ENCODE data around the gene JAKMIP2. TPM values are rescaled to one million over a fixed set of nuclear protein-coding genes. Genes with fewer than 3 reads are reported as not detected.

Gene JAKMIP2
- total RNA-seq, 5 donors from 2014 or later (not counting 1 experiment from before 2014, with no cell fraction given) = 1.8 to 8.3 (median 5.7) TPM

DNA sequence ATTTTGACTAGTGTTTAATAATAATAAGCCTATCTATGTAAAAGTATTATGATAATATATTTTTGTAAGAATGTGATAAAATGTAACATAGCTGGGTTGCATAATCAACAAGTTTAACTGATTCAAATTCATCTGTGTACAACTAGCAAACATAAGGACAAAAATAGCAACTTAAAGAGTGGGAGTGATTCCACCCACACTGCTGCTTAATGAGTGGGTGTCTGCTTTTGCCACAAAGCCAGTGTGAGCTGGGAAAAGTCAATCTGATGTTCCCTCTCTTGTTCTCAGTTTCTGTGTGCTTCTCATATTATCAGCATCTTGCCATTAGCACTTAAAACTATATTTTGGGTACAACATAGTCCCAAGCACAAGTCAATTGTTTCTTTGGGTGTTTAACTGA, 161.5 kb downstream of the JAKMIP2 start:
- Histone ChIP-seq H3K4me3 (ENCODE audit: control insufficient read depth in 1 of 2, extremely low read depth in 1 of 2, low read length in 1 of 2) (no peak overlapping the region), H3K9me3 (no peaks in the 10 kb centered on the region), H3K36me3 (ENCODE audit: control insufficient read depth in 2 of 2, extremely low read depth in 1 of 2, insufficient read depth in 1 of 2, low read length in 1 of 2) (peaks cover 2 to 3% of the 10 kb centered on the region in 2 donors), H3K27ac (ENCODE audit: low read length) (no peak overlapping the region), H3K4me1 (ENCODE audit: control insufficient read depth in 1 of 2, extremely low read depth in 1 of 2, insufficient read depth in 2 of 2, low read length in 2 of 2) (no peaks in the 10 kb centered on the region), H3K27me3 (replicated peaks in 1 of 2; ENCODE audit: control insufficient read depth in 2 of 2, extremely low read depth in 1 of 2, insufficient read depth in 2 of 2, low read length in 1 of 2) (no peaks in the 10 kb centered on the region)
- peaks cover 49% of the 10 kb centered on the region for H3K36me3 Mint-ChIP-seq
- no peak for DNase-seq
- no peak overlapping the region for H3K4me3 Mint-ChIP-seq
- H3K27ac Mint-ChIP-seq = no peak overlapping the region
- H3K4me1 Mint-ChIP-seq = no peaks in the 10 kb centered on the region
- CTCF ChIA-PET = interaction anchor here in 1 of 2 donors (0.9 kb wide), 1 partner anchor 12 kb away, joined by 3 read pairs; no protein-coding TSS in a partner anchor
- H3K27me3 Mint-ChIP-seq = no peaks in the 10 kb centered on the region
- POLR2A ChIA-PET = no interaction called here
- ATAC-seq (replicated peaks in 1 of 4) = no peak
- no peaks in the 10 kb centered on the region for H3K9me3 Mint-ChIP-seq

DNA sequence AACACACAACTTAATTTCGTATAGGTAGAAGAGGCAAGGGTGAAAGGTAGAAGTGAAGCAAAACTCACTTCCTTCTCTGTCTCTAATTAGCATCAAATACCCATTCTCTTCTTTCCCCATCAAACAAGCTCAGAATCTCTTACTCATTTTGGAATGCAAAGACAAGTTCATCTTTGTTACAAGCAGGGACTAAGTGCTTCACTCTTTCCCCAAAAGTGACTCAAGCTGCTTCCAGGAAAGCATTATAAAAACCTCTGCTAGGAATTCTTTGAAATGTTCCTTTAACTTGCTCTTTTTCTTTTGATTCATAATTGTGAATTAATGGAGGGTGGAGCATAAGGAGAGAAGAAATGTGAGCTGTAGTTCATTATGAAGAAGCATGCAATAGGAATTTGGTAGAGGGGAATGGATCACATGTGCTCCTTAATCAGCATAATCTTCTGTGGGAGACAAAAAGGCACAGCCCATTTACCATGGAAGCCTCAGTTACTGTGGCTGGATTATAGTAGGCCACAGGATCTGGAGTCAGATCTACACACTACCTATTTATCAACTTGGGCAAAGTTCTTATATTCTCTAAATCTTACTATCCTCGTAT, 163.1 kb downstream of the JAKMIP2 start:
- peaks cover 0 to 4% (median 0%) of the 10 kb centered on the region in 3 donors for H3K9me3 Mint-ChIP-seq
- no peak overlapping the region for H3K27ac Mint-ChIP-seq
- Histone ChIP-seq H3K4me1 (ENCODE audit: control insufficient read depth in 1 of 2, extremely low read depth in 1 of 2, insufficient read depth in 2 of 2, low read length in 2 of 2) (no peaks in the 10 kb centered on the region), H3K9me3 (no peaks in the 10 kb centered on the region), H3K4me3 (ENCODE audit: control insufficient read depth in 1 of 2, extremely low read depth in 1 of 2, low read length in 1 of 2) (no peak overlapping the region), H3K27me3 (replicated peaks in 1 of 2; ENCODE audit: control insufficient read depth in 2 of 2, extremely low read depth in 1 of 2, insufficient read depth in 2 of 2, low read length in 1 of 2) (no peaks in the 10 kb centered on the region), H3K27ac (ENCODE audit: low read length) (no peak overlapping the region), H3K36me3 (ENCODE audit: control insufficient read depth in 2 of 2, extremely low read depth in 1 of 2, insufficient read depth in 1 of 2, low read length in 1 of 2) (peaks cover 2 to 3% of the 10 kb centered on the region in 2 donors)
- DNase-seq = no peak
- no peak overlapping the region for H3K4me3 Mint-ChIP-seq
- ChIA-PET POLR2A (interaction anchor here in 1 of 2 donors (0.6 kb wide), 1 partner anchor 1285 kb away, joined by 4 read pairs; no protein-coding TSS in a partner anchor), CTCF (no interaction called here)
- no peaks in the 10 kb centered on the region for H3K4me1 Mint-ChIP-seq
- no peak for ATAC-seq (replicated peaks in 1 of 4)
- WGBS (ENCODE audit: insufficient coverage) = no CpG with 5 or more reads among the region's 2 CpGs
- H3K36me3 Mint-ChIP-seq = peaks cover 62% of the 10 kb centered on the region
- H3K27me3 Mint-ChIP-seq = no peaks in the 10 kb centered on the region

DNA sequence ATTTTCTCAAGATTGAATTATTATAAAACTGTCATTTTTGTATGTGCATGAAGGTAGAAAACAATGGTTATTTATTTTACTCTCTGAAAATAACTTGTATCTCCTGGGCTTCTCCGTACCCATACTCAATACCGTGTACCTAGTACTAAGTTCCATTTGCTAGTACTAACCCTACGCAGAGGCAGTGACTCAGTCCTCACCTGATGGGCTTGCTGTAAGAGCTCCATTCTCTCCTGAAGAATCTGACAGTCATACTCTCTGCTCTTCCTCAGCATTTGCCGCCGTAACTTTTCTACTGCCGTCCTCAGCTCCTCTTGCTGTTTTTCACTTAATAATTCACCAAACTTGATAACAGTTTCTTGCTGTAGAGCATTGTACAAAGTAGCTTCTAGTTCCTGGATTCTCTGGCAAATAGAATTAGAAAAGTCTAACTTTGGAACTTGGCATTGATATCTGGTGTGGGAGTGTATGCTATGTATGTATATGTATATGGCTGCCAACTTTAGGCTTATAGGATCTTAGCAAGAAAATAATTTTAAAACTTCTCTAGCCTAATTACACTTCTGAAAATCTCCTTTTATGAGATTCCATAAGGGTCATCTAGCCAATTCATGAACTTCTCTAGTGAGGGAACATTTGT, 164.7 kb downstream of the JAKMIP2 start:
- Mint-ChIP-seq H3K27ac (no peak overlapping the region), H3K4me3 (no peak overlapping the region), H3K36me3 (peaks cover 66% of the 10 kb centered on the region), H3K9me3 (peaks cover 0 to 4% (median 0%) of the 10 kb centered on the region in 3 donors), H3K4me1 (no peaks in the 10 kb centered on the region), H3K27me3 (no peaks in the 10 kb centered on the region)
- POLR2A ChIA-PET = no interaction called here
- Histone ChIP-seq H3K4me3 (ENCODE audit: control insufficient read depth in 1 of 2, extremely low read depth in 1 of 2, low read length in 1 of 2) (no peak overlapping the region), H3K36me3 (ENCODE audit: control insufficient read depth in 2 of 2, extremely low read depth in 1 of 2, insufficient read depth in 1 of 2, low read length in 1 of 2) (peaks cover 0 to 3% of the 10 kb centered on the region in 2 donors), H3K4me1 (ENCODE audit: control insufficient read depth in 1 of 2, extremely low read depth in 1 of 2, insufficient read depth in 2 of 2, low read length in 2 of 2) (no peaks in the 10 kb centered on the region), H3K27ac (ENCODE audit: low read length) (no peak overlapping the region), H3K9me3 (no peaks in the 10 kb centered on the region), H3K27me3 (replicated peaks in 1 of 2; ENCODE audit: control insufficient read depth in 2 of 2, extremely low read depth in 1 of 2, insufficient read depth in 2 of 2, low read length in 1 of 2) (no peaks in the 10 kb centered on the region)
- no peak for DNase-seq
- whole genome bisulfite sequencing (ENCODE audit: insufficient coverage) = 100% methylated on average over 5 of the region's 6 CpGs
- ATAC-seq (replicated peaks in 1 of 4) = no peak
- CTCF ChIA-PET = no interaction called here

DNA sequence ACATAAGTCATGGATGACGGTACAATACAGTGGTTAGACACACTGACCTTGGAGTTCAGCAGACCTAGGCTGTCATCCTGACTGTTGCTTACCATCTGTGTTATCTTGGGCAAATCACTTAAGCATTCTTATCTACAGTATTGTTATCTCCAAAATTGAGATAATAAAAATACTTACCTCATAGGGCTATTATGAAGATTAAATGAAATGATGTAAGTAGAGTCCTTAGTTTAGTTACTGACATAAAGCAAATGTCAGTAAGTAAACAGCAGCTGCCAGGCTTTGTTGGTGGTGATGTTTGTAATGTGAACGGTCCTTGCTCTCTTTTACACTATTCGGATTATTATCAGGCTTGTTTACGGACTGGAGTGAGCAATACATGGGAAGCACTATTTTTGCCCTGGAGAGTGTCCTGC, 165.3 kb downstream of the JAKMIP2 start:
- Histone ChIP-seq H3K9me3 (no peaks in the 10 kb centered on the region), H3K4me3 (ENCODE audit: control insufficient read depth in 1 of 2, extremely low read depth in 1 of 2, low read length in 1 of 2) (no peak overlapping the region), H3K36me3 (ENCODE audit: control insufficient read depth in 2 of 2, extremely low read depth in 1 of 2, insufficient read depth in 1 of 2, low read length in 1 of 2) (peaks cover 0 to 3% of the 10 kb centered on the region in 2 donors), H3K27ac (ENCODE audit: low read length) (no peak overlapping the region), H3K27me3 (replicated peaks in 1 of 2; ENCODE audit: control insufficient read depth in 2 of 2, extremely low read depth in 1 of 2, insufficient read depth in 2 of 2, low read length in 1 of 2) (no peaks in the 10 kb centered on the region), H3K4me1 (ENCODE audit: control insufficient read depth in 1 of 2, extremely low read depth in 1 of 2, insufficient read depth in 2 of 2, low read length in 2 of 2) (no peaks in the 10 kb centered on the region)
- peaks cover 0 to 4% (median 0%) of the 10 kb centered on the region in 3 donors for H3K9me3 Mint-ChIP-seq
- H3K4me1 Mint-ChIP-seq = no peaks in the 10 kb centered on the region
- no peak overlapping the region for H3K4me3 Mint-ChIP-seq
- no peaks in the 10 kb centered on the region for H3K27me3 Mint-ChIP-seq
- H3K27ac Mint-ChIP-seq = no peak overlapping the region
- no CpG with 5 or more reads among the region's 4 CpGs for WGBS (ENCODE audit: insufficient coverage)
- peaks cover 65% of the 10 kb centered on the region for H3K36me3 Mint-ChIP-seq
- ATAC-seq (replicated peaks in 1 of 4) = no peak
- no peak for DNase-seq
- ChIA-PET CTCF (no interaction called here), POLR2A (no interaction called here)

DNA sequence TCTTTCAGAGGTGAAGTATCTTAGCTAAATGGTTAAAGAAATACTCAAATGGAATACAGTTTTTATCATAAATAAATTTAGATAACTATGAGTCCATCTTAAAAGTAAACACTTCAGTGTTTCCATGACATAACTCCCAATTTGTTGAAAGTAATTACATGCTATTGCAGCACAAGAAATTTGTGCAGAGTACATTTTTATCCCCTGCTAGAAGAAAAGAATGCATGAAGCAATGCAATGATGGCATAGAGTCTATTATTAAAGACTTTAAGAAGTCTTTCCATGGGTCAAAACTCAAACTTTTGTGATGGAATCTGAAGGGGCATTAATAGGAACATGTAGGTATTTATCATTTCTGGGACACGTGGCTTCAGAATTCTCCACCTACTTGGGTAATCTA, 166.1 kb downstream of the JAKMIP2 start:
- ATAC-seq (replicated peaks in 1 of 4) (no peak), DNase-seq (no peak)
- ChIA-PET CTCF (no interaction called here), POLR2A (no interaction called here)
- Mint-ChIP-seq H3K36me3 (peaks cover 71% of the 10 kb centered on the region), H3K27me3 (no peaks in the 10 kb centered on the region), H3K27ac (no peak overlapping the region), H3K4me1 (no peaks in the 10 kb centered on the region), H3K9me3 (peaks cover 0 to 4% (median 0%) of the 10 kb centered on the region in 3 donors), H3K4me3 (no peak overlapping the region)
- Histone ChIP-seq H3K27me3 (replicated peaks in 1 of 2; ENCODE audit: control insufficient read depth in 2 of 2, extremely low read depth in 1 of 2, insufficient read depth in 2 of 2, low read length in 1 of 2) (no peaks in the 10 kb centered on the region), H3K9me3 (no peaks in the 10 kb centered on the region), H3K27ac (ENCODE audit: low read length) (no peak overlapping the region), H3K4me1 (ENCODE audit: control insufficient read depth in 1 of 2, extremely low read depth in 1 of 2, insufficient read depth in 2 of 2, low read length in 2 of 2) (no peaks in the 10 kb centered on the region), H3K4me3 (ENCODE audit: control insufficient read depth in 1 of 2, extremely low read depth in 1 of 2, low read length in 1 of 2) (no peak overlapping the region), H3K36me3 (ENCODE audit: control insufficient read depth in 2 of 2, extremely low read depth in 1 of 2, insufficient read depth in 1 of 2, low read length in 1 of 2) (peaks cover 3 to 6% of the 10 kb centered on the region in 2 donors)
- no CpG with 5 or more reads among the region's 1 CpG for WGBS (ENCODE audit: insufficient coverage)

DNA sequence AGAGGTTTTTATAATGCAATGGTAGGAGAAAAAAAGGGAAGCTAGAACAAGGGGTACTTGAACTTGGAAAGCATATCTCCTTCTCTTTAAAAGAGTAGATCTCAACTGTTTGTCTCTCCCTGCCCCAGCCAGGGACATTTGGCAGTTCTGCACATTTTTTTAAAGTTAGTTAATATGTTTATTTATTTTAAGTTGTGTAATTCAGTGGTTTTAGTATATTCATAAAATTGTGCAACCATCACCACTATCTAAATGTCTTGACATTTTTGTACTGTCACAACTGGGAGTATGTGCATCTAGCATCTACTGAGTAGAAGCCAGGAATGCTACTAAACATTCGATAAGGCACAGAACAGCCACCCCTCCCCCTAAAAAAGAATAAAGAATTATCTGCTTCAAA, 169.2 kb downstream of the JAKMIP2 start:
- Histone ChIP-seq H3K27me3 (replicated peaks in 1 of 2; ENCODE audit: control insufficient read depth in 2 of 2, extremely low read depth in 1 of 2, insufficient read depth in 2 of 2, low read length in 1 of 2) (no peaks in the 10 kb centered on the region), H3K9me3 (no peaks in the 10 kb centered on the region), H3K4me3 (ENCODE audit: control insufficient read depth in 1 of 2, extremely low read depth in 1 of 2, low read length in 1 of 2) (no peak overlapping the region), H3K4me1 (ENCODE audit: control insufficient read depth in 1 of 2, extremely low read depth in 1 of 2, insufficient read depth in 2 of 2, low read length in 2 of 2) (no peaks in the 10 kb centered on the region), H3K27ac (ENCODE audit: low read length) (no peak overlapping the region), H3K36me3 (ENCODE audit: control insufficient read depth in 2 of 2, extremely low read depth in 1 of 2, insufficient read depth in 1 of 2, low read length in 1 of 2) (peaks cover 0 to 7% of the 10 kb centered on the region in 2 donors)
- Mint-ChIP-seq H3K4me3 (no peak overlapping the region), H3K27ac (no peak overlapping the region), H3K9me3 (peaks cover 0 to 6% (median 0%) of the 10 kb centered on the region in 3 donors), H3K4me1 (no peaks in the 10 kb centered on the region), H3K27me3 (no peaks in the 10 kb centered on the region), H3K36me3 (peaks cover 63% of the 10 kb centered on the region)
- CTCF ChIA-PET = interaction anchor here in 1 of 2 donors (1.5 kb wide), 1 partner anchor 14 kb away, joined by 4 read pairs; no protein-coding TSS in a partner anchor
- no peak for DNase-seq
- no peak for ATAC-seq (replicated peaks in 1 of 4)
- WGBS (ENCODE audit: insufficient coverage) = no CpG with 5 or more reads among the region's 1 CpG
- POLR2A ChIA-PET = no interaction called here
